AG10803 (cell line): ENCODE data around the gene HEPHL1.

Experiments
- DNase-seq: peaks from one replicate; pipeline ENCODE4 v3.0.0; 2010; ENCODE audit warnings: low read depth
- H3K4me3 ChIP-seq: 2 replicates; pipeline ENCODE4 v1.5.1; 2011; ENCODE audit warnings: mild to moderate bottlenecking, low read length, control low read depth
- CTCF ChIP-seq: conservative IDR thresholded peaks from 2 replicates; pipeline ENCODE4 v1.5.1; 2011; ENCODE audit warnings: mild to moderate bottlenecking, low read length, control low read depth, inconsistent platforms

The HEPHL1 gene

GRCh38 chr11:94032066-94032465, 10.9 kb downstream of the HEPHL1 start:
- no peak overlapping the region for H3K4me3 ChIP-seq
- TF ChIP-seq CTCF: no peak
- DNase-seq: no peak

- H3K4me3 ChIP-seq: no peak overlapping the region
- no peak for DNase-seq
- TF ChIP-seq CTCF: no peak
These were observed 11.6 kb downstream of the HEPHL1 start for GRCh38 chr11:94032725-94033124.

GRCh38 chr11:94034207-94034606, 13.1 kb downstream of the HEPHL1 start:
- no peak for DNase-seq
- no peak overlapping the region for H3K4me3 ChIP-seq
- TF ChIP-seq CTCF: no peak

GRCh38 chr11:94036096-94036495, 14.9 kb downstream of the HEPHL1 start:
- TF ChIP-seq CTCF: no peak
- no peak for DNase-seq

GRCh38 chr11:94043241-94043640, 22.1 kb downstream of the HEPHL1 start:
- H3K4me3 ChIP-seq: no peak overlapping the region
- TF ChIP-seq CTCF: no peak
- DNase-seq: no peak

More at GRCh38 chr11:94036096-94036495, 14.9 kb downstream of the HEPHL1 start:
- no peak overlapping the region for H3K4me3 ChIP-seq

GRCh38 chr11:94046796-94047195, 25.6 kb downstream of the HEPHL1 start:
- DNase-seq: no peak
- TF ChIP-seq CTCF: no peak
- no peak overlapping the region for H3K4me3 ChIP-seq

- no peak for TF ChIP-seq CTCF
- DNase-seq: no peak
- H3K4me3 ChIP-seq: no peak overlapping the region
These were observed 27.0 kb downstream of the HEPHL1 start for GRCh38 chr11:94048032-94048709.
